Osteoblast (primary cell): ENCODE measurements around the gene KIF13A. TPM values are rescaled to one million over a fixed set of nuclear protein-coding genes. Genes with fewer than 3 reads are reported as not detected.
"Not testable (repeated sequence)": the region's sequence is repeated elsewhere in the genome, so short reads cannot be mapped to it uniquely, and the experiment has no call there.

Experiments used
- DNase-seq: peaks from one replicate; pipeline ENCODE4 v3.0.0; 2011; ENCODE audit warnings: low spot score, mixed read lengths; ENCODE audit not compliant: insufficient read length; ENCODE audit errors: missing footprints
- H2AFZ ChIP-seq: 2 replicates; pipeline ENCODE4 v1.6.0; 2011; ENCODE audit warnings: mild to moderate bottlenecking, low read length
- H3K27ac ChIP-seq: 2 replicates; pipeline ENCODE4 v1.5.1; 2011; ENCODE audit warnings: mild to moderate bottlenecking, low read depth, low read length, moderate library complexity
- H3K27me3 ChIP-seq: 2 replicates; pipeline ENCODE4 v1.6.0; 2012; ENCODE audit warnings: mild to moderate bottlenecking, control low read depth, inconsistent platforms, low read length, moderate library complexity; ENCODE audit not compliant: insufficient read depth
- H3K36me3 ChIP-seq: 2 replicates; pipeline ENCODE4 v1.5.1; 2011; ENCODE audit warnings: mild to moderate bottlenecking, low read length, control low read depth, moderate library complexity; ENCODE audit not compliant: insufficient read depth
- H3K4me1 ChIP-seq: 2 replicates; pipeline ENCODE4 v1.5.1; 2011; ENCODE audit warnings: mild to moderate bottlenecking, low read length, control low read depth, moderate library complexity; ENCODE audit not compliant: insufficient read depth
- H3K4me2 ChIP-seq: 2 replicates; pipeline ENCODE4 v1.6.0; 2011; ENCODE audit warnings: mild to moderate bottlenecking, low read length; ENCODE audit not compliant: insufficient read depth
- H3K4me3 ChIP-seq: fragments of 200-600 bp; sonication (generic); 3 replicates; pipeline ENCODE4 v1.5.1; 2012; ENCODE audit warnings: mild to moderate bottlenecking, low read length, inconsistent platforms; ENCODE audit not compliant: insufficient read depth
- H3K79me2 ChIP-seq: 2 replicates; pipeline ENCODE4 v1.6.0; 2012; ENCODE audit warnings: mild to moderate bottlenecking, low read length, control low read depth, inconsistent platforms; ENCODE audit not compliant: insufficient read depth
- H3K9me3 ChIP-seq: 2 replicates; pipeline ENCODE4 v1.5.1; 2011; ENCODE audit warnings: low read depth, low read length, control low read depth
- H4K20me1 ChIP-seq: 2 replicates; pipeline ENCODE4 v1.6.0; 2012; ENCODE audit warnings: mild to moderate bottlenecking, low read length, control low read depth; ENCODE audit not compliant: insufficient read depth
- CTCF ChIP-seq: IDR thresholded peaks from 2 replicates; pipeline ENCODE4 v1.5.1; 2011; ENCODE audit warnings: mild to moderate bottlenecking, low read depth, low read length, moderate library complexity; ENCODE audit errors: extremely low read depth
- total RNA-seq: library from RNA; depleted of rRNA; stranded (reverse); fragments of >200 nt; gene quantifications from 2 replicates; pipeline ENCODE4 v1.2.3, GENCODE V29; 2012

Gene KIF13A
- total RNA-seq, 1 donor = 61.5 TPM

- no peak for DNase-seq
- H3K4me2 ChIP-seq = no peak overlapping the region
- no peaks in the 10 kb centered on the region for H4K20me1 ChIP-seq
- peaks cover 25% of the 10 kb centered on the region for H3K79me2 ChIP-seq
- peaks cover 4% of the 10 kb centered on the region for H3K9me3 ChIP-seq
- H3K36me3 ChIP-seq = peaks cover 19% of the 10 kb centered on the region
- no peaks in the 10 kb centered on the region for H3K27me3 ChIP-seq
- no peak for TF ChIP-seq CTCF
- H3K4me3 ChIP-seq = no peak overlapping the region
- no peak overlapping the region for H2AFZ ChIP-seq
- no peak overlapping the region for H3K27ac ChIP-seq
- peaks cover 17% of the 10 kb centered on the region for H3K4me1 ChIP-seq
Observed at GRCh38 chr6:17890309-17890708, 97.1 kb downstream of the KIF13A start.

- not testable (repeated sequence) for H3K27ac ChIP-seq, H3K9me3 ChIP-seq, H4K20me1 ChIP-seq, H3K4me3 ChIP-seq, H3K4me2 ChIP-seq, H2AFZ ChIP-seq, DNase-seq, H3K27me3 ChIP-seq
- peaks cover 14% of the 10 kb centered on the region for H3K36me3 ChIP-seq
- H3K79me2 ChIP-seq = peaks cover 26% of the 10 kb centered on the region
- peaks cover 22% of the 10 kb centered on the region for H3K4me1 ChIP-seq
Observed at GRCh38 chr6:17889777-17890176, 97.7 kb downstream of the KIF13A start.

GRCh38 chr6:17886891-17887290 is 100.5 kb downstream of the KIF13A start:
- H3K27me3 ChIP-seq = no peaks in the 10 kb centered on the region
- H3K4me2 ChIP-seq = no peak overlapping the region
- no peak overlapping the region for H3K4me3 ChIP-seq
- peaks cover 32% of the 10 kb centered on the region for H3K4me1 ChIP-seq
- H3K79me2 ChIP-seq = peaks cover 45% of the 10 kb centered on the region
- no peaks in the 10 kb centered on the region for H3K36me3 ChIP-seq
- no peak for DNase-seq
- H4K20me1 ChIP-seq = no peaks in the 10 kb centered on the region
- no peak overlapping the region for H2AFZ ChIP-seq
- H3K9me3 ChIP-seq = no peaks in the 10 kb centered on the region
- peak overlapping the region; percentile 71 for H3K27ac ChIP-seq
- TF ChIP-seq CTCF = no peak

GRCh38 chr6:17885889-17886576 is 101.4 kb downstream of the KIF13A start:
- no peaks in the 10 kb centered on the region for H3K9me3 ChIP-seq
- no peak overlapping the region for H2AFZ ChIP-seq
- H3K79me2 ChIP-seq = peaks cover 48% of the 10 kb centered on the region
- DNase-seq = peak; percentile 15
- H3K27me3 ChIP-seq = no peaks in the 10 kb centered on the region
- no peaks in the 10 kb centered on the region for H3K36me3 ChIP-seq
- peak overlapping the region; percentile 71 for H3K27ac ChIP-seq
- H3K4me2 ChIP-seq = no peak overlapping the region
- no peak overlapping the region for H3K4me3 ChIP-seq
- peaks cover 32% of the 10 kb centered on the region for H3K4me1 ChIP-seq
- H4K20me1 ChIP-seq = no peaks in the 10 kb centered on the region
- no peak for TF ChIP-seq CTCF
